NCI-H187 treated with DMSO at 0.1 percent for 48 hours (cell line): ENCODE measurements around the gene FAM219A.
A peak's percentile ranks its signal among the peaks of the same experiment; 100 is the strongest.

Experiments used
- DNase-seq: peaks from one replicate; lab custom pipeline; 2025; lab: John Stamatoyannopoulos, UW

The FAM219A gene

GRCh38 chr9:34400686-34401602 lies 57.4 kb downstream of the FAM219A start:
- DNase-seq = no peak

GRCh38 chr9:34400275-34400674 lies 58.1 kb downstream of the FAM219A start:
- DNase-seq = no peak

GRCh38 chr9:34399729-34400128 lies 58.6 kb downstream of the FAM219A start:
- no peak for DNase-seq

- DNase-seq = no peak
Measured at GRCh38 chr9:34398875-34399274, 59.5 kb downstream of the FAM219A start.

- no peak for DNase-seq
Measured at GRCh38 chr9:34396276-34397214, 61.8 kb downstream of the FAM219A start.

- DNase-seq = no peak
Measured at GRCh38 chr9:34392511-34392910, 65.9 kb downstream of the FAM219A start.

- DNase-seq = no peak
Measured at GRCh38 chr9:34387239-34387638, 71.1 kb downstream of the FAM219A start.

GRCh38 chr9:34386656-34387055 lies 71.7 kb downstream of the FAM219A start:
- no peak for DNase-seq

GRCh38 chr9:34385561-34386230 lies 72.7 kb downstream of the FAM219A start:
- DNase-seq = no peak

GRCh38 chr9:34384368-34385165 lies 73.8 kb downstream of the FAM219A start:
- no peak for DNase-seq

GRCh38 chr9:34383904-34384303 lies 74.5 kb downstream of the FAM219A start:
- no peak for DNase-seq

- no peak for DNase-seq
Measured at GRCh38 chr9:34382879-34383278, 75.5 kb downstream of the FAM219A start.

- no peak for DNase-seq
Measured at GRCh38 chr9:34382054-34382453, 76.3 kb downstream of the FAM219A start.

- DNase-seq = no peak
Measured at GRCh38 chr9:34381323-34381722, 77.0 kb downstream of the FAM219A start.

- DNase-seq = no peak
Measured at GRCh38 chr9:34380511-34381315, 77.7 kb downstream of the FAM219A start.

- DNase-seq = no peak
Measured at GRCh38 chr9:34380034-34380510, 78.3 kb downstream of the FAM219A start.

GRCh38 chr9:34379334-34380033 lies 78.9 kb downstream of the FAM219A start:
- peak; percentile 42 for DNase-seq

GRCh38 chr9:34378376-34379060 lies 79.9 kb downstream of the FAM219A start:
- no peak for DNase-seq

- DNase-seq = no peak
Measured at GRCh38 chr9:34377404-34377746, 81.0 kb downstream of the FAM219A start.
